ENCODE results near the gene SWSAP1. TPM values are rescaled to one million over a fixed set of nuclear protein-coding genes. Genes with fewer than 3 reads are reported as not detected.

Gene SWSAP1
- total RNA-seq, 6 donors from 2014 or later = 0.89 to 13.6 (median 3.7) TPM

DNA sequence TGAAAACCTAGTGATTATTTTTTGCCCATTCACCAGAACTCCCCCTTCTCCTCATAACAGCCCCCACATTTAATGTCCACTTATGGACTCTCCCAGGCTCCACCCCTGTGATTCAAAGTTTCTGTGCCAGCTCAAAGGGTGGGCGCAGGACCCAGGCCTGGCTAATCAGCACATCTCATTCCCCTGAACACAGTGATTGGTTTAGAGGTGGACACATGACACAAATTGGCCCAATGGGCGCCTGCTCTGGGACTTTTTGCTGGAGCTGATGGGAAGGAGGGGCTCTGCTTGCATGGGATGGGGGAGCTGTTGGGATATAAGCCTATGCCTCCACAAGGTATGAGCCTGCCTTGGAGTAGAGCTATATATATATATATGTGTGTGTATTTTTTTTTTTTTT is 15.9 kb downstream of the SWSAP1 start:
- no peak overlapping the region for H3K27ac ChIP-seq
- TF ChIP-seq EP300 (IDR thresholded peaks at IDR 0.05) = no peak
- TF ChIP-seq POLR2AphosphoS5 (IDR thresholded peaks at IDR 0.05) = no peak
- H3K4me1 ChIP-seq = peaks cover 7 to 14% (median 13%) of the 10 kb centered on the region in 4 donors
- ATAC-seq (ENCODE audit: low FRiP score in 2 of 2) = no peak
- no peaks in the 10 kb centered on the region for H3K27me3 ChIP-seq
- WGBS, 2 donors = 94 to 96% methylated on average over 2 of the region's 2 CpGs
- H3K4me3 ChIP-seq = no peak overlapping the region
- no peak for DNase-seq
- H3K9me3 ChIP-seq = peaks cover 0 to 7% (median 3%) of the 10 kb centered on the region in 4 donors
- peaks cover 0 to 6% (median 2%) of the 10 kb centered on the region in 4 donors for H3K36me3 ChIP-seq

DNA sequence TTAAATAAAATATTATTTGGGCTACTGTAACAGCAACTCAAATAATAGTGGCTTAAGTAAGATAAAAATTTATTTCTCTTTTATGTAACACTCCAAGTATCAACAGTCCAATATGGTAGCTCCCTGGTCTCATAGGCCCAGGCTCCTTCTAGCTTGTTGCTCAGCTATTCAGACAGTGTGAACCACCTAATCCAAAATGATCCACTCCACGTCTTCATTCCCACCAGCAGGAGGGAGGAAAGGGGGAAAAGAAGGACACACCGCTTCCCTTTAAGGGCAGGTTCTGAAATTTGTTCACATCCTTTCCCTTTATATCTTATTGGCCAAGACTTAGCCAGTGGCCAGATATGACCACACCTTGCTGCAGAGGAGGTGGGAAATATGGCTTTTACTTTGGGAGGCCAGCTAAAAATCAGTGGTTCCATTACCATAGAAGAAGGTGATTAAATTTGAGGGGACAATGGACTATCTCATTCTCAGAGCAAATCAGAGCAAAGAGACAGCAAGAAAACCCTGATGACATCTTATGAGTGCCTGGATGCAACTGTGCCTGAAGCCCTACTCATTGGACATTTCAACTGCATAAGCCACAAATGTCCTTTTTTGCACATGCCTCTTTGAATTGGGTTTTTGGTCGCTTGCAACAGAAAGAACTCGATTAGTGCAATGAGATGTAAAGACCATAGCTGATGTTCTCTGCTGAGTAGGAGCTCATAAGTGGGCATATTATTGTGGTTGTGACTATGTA is 16.6 kb downstream of the SWSAP1 start:
- Histone ChIP-seq H3K36me3 (peaks cover 0 to 6% (median 2%) of the 10 kb centered on the region in 4 donors), H3K9me3 (peaks cover 0 to 7% (median 3%) of the 10 kb centered on the region in 4 donors), H3K27me3 (no peaks in the 10 kb centered on the region), H3K27ac (no peak overlapping the region), H3K4me1 (peaks cover 7 to 14% (median 13%) of the 10 kb centered on the region in 4 donors), H3K4me3 (no peak overlapping the region)
- 73 to 79% methylated on average over 4 of the region's 4 CpGs for WGBS, 2 donors
- ATAC-seq (ENCODE audit: low FRiP score in 2 of 2) = no peak
- no peak for DNase-seq
- TF ChIP-seq POLR2A (IDR thresholded peaks at IDR 0.05) (no peak), POLR2AphosphoS5 (IDR thresholded peaks at IDR 0.05) (no peak), EP300 (IDR thresholded peaks at IDR 0.05) (no peak)
- TF ChIP-seq, protein P1, sequence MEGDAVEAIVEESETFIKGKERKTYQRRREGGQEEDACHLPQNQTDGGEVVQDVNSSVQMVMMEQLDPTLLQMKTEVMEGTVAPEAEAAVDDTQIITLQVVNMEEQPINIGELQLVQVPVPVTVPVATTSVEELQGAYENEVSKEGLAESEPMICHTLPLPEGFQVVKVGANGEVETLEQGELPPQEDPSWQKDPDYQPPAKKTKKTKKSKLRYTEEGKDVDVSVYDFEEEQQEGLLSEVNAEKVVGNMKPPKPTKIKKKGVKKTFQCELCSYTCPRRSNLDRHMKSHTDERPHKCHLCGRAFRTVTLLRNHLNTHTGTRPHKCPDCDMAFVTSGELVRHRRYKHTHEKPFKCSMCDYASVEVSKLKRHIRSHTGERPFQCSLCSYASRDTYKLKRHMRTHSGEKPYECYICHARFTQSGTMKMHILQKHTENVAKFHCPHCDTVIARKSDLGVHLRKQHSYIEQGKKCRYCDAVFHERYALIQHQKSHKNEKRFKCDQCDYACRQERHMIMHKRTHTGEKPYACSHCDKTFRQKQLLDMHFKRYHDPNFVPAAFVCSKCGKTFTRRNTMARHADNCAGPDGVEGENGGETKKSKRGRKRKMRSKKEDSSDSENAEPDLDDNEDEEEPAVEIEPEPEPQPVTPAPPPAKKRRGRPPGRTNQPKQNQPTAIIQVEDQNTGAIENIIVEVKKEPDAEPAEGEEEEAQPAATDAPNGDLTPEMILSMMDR (IDR thresholded peaks at IDR 0.05) = no peak

DNA sequence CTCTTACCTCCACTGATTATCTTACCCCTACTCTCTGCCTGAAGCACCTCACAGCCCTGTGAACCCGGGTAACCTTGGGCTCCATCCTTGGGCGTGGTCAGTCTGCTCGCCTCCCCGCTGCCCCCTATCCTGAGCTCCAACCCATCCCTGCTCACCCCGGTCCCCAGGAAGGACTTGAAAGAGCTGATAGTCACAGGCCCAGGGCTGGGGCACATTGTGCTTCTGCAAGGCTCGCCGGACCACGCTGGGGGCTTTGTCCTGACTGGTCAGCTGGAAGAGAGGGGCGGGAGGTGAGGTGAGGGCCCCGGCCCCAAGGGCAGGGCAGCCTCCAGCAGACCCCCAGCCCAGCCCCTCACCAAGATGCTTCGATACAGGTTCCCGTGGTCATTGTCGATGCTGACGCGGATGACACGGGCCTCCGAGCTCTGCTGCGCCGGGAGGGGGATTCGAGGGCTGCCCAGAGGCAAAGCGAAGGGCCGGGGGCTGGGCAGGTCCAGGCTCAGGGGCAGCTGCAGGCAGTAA is 22.7 kb downstream of the SWSAP1 start:
- no peak overlapping the region for H3K27ac ChIP-seq
- no peaks in the 10 kb centered on the region for H3K27me3 ChIP-seq
- WGBS, 2 donors = 89 to 93% methylated on average over 16 to 20 of the region's 22 CpGs
- ATAC-seq (ENCODE audit: low FRiP score in 2 of 2) (no peak), DNase-seq (peak in 1 of 2 donors; percentile 66)
- TF ChIP-seq, protein P1 (IDR thresholded peaks at IDR 0.05) = no peak
- TF ChIP-seq POLR2AphosphoS5 (IDR thresholded peaks at IDR 0.05) (no peak), EP300 (IDR thresholded peaks at IDR 0.05) (no peak), POLR2A (IDR thresholded peaks at IDR 0.05) (no peak)
- peaks cover 0 to 34% (median 15%) of the 10 kb centered on the region in 4 donors for H3K36me3 ChIP-seq
- no peaks in the 10 kb centered on the region for H3K4me1 ChIP-seq
- H3K9me3 ChIP-seq = no peaks in the 10 kb centered on the region
- H3K4me3 ChIP-seq = no peak overlapping the region

DNA sequence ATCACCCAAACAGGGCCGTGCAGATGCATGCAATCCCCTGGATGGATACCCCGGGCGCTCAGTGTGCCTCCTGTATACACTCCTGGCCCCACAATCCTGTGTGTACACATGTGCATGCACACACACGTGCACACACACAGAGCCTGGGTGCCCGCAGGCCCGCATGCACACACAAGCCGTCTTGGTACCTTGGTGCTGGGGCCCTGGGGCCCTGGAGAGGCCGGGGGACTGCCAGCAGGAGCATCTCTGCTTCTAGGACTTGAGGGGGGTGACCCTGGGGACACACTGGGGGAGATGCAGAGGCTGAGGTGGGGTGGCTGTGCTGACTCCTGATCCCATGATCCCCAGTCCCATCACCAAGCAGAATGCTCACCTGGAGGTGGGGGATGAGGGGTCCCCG is 25.2 kb downstream of the SWSAP1 start:
- Histone ChIP-seq H3K9me3 (no peaks in the 10 kb centered on the region), H3K27ac (no peak overlapping the region), H3K36me3 (peaks cover 0 to 37% (median 17%) of the 10 kb centered on the region in 4 donors), H3K4me1 (no peaks in the 10 kb centered on the region), H3K4me3 (no peak overlapping the region), H3K27me3 (no peaks in the 10 kb centered on the region)
- WGBS, 2 donors = 91 to 94% methylated on average over 4 to 9 of the region's 9 CpGs
- DNase-seq (peak in 1 of 2 donors; percentile 67), ATAC-seq (ENCODE audit: low FRiP score in 2 of 2) (peak in 1 of 2 donors; percentile 17)
- TF ChIP-seq, protein P1 (IDR thresholded peaks at IDR 0.05) = no peak
- TF ChIP-seq POLR2A (IDR thresholded peaks at IDR 0.05) = no peak
- no peak for TF ChIP-seq POLR2AphosphoS5 (IDR thresholded peaks at IDR 0.05)
- no peak for TF ChIP-seq EP300 (IDR thresholded peaks at IDR 0.05)

DNA sequence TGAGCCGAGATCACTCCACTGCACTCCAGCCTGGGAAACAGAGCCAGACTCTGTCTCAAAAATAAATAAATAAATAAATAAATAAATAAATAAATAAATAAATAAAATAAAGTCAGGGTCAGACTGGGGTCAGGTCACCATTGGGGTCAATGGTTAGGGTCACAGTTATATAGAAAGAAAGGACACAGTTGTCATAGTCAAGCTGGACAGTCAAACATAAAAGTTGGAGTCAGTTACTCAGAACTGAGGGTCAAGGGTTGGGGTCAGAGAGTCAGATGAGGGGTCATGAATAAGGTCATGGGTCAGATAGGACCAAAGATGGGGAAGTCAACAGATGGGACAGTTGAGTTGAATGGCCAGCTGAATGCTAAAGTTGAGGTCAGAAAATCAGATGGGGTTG is 26.3 kb downstream of the SWSAP1 start:
- Histone ChIP-seq H3K4me1 (no peaks in the 10 kb centered on the region), H3K27me3 (no peaks in the 10 kb centered on the region), H3K4me3 (no peak overlapping the region), H3K9me3 (no peaks in the 10 kb centered on the region), H3K36me3 (peaks cover 0 to 41% (median 19%) of the 10 kb centered on the region in 4 donors), H3K27ac (no peak overlapping the region)
- DNase-seq = no peak
- TF ChIP-seq POLR2AphosphoS5 (IDR thresholded peaks at IDR 0.05) = no peak
- TF ChIP-seq, protein P1 (IDR thresholded peaks at IDR 0.05) = no peak
- no peak for TF ChIP-seq EP300 (IDR thresholded peaks at IDR 0.05)
- no peak for TF ChIP-seq POLR2A (IDR thresholded peaks at IDR 0.05)
- ATAC-seq (ENCODE audit: low FRiP score in 2 of 2) = no peak
- 92 to 93% methylated on average over 1 of the region's 1 CpG for WGBS, 2 donors

Data from upper lobe of left lung (tissue), 6 donors.